Measurements from ENCODE around the gene GPR35.

GRCh38 chr2:240615820-240616547, 9.3 kb upstream of the GPR35 start:
- TF ChIP-seq EZH2 (IDR thresholded peaks at IDR 0.05; ENCODE audit: low read length, missing control alignments), result no peak
- TF ChIP-seq CTCF (conservative IDR thresholded peaks at IDR 0.05 in 1 of 2, IDR thresholded peaks at IDR 0.05 in 1 of 2; ENCODE audit: low read depth in 1 of 2, low read length in 2 of 2), result no peak
